NCI-H748 (cell line): ENCODE measurements around the gene FOXD3.
"Not testable (repeated sequence)": the region's sequence is repeated elsewhere in the genome, so short reads cannot be mapped to it uniquely, and the experiment has no call there.

ENCODE experiments used
- DNase-seq: peaks from one replicate; lab custom pipeline; 2025; ENCODE audit not compliant: unreplicated experiment; lab: John Stamatoyannopoulos, UW

The FOXD3 gene

DNA sequence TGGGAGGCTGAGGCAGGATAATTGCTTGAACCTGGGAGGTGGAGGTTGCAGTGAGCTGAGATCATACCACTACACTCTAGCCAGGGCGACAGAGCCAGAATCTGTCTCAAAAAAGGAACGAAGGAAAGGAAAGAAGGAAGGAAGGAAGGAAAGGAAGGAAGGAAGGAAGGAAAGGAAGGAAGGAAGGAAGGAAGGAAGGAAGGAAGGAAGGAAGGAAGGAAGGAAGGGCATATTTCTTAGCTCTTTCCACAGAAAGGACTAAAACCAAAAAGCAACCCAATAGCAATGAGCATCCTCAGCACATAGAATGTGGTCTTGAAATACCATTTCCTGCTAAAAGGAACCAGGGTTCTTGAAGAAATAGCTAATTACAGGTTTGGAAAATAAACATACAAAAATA is 33.9 kb downstream of the FOXD3 start:
- DNase-seq, result not testable (repeated sequence)

DNA sequence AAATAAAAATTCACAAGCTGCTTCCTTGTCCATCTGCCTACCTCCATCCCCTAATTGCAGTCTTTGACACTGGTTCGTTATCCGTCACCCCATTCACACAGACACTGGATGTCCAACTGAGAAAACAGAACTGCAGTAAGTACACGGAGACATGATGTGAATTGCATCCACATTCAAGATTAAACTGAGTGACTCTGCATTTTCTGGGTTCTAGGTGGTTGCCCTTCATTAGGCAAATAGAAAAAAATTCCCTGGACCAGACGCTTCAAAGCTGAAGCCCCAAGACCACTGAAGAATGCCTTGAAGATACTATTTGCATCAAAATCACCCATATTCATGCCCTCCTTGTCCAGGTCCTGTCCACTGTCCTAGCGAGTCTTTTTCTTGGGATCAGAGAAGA is 37.2 kb downstream of the FOXD3 start:
- DNase-seq, result no peak

DNA sequence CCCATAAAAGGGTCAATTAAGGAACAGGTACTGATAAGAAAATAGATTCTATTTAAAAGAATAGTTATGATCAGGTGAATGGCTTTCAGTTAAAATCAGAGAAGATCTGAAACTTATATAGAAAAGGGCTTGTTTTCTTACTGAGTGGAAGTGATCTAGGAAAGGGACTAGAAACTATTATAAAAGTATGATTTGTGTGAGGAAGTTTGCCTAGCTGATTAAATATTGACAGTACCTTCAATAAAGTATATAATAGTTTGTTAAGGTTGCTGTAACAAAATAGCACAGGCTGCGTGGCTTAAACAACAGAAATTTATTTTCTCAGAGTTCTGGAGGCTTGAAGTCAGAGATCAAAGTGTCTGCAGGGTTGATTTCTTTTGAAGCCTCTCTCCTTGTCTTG is 39.7 kb downstream of the FOXD3 start:
- DNase-seq, result no peak

DNA sequence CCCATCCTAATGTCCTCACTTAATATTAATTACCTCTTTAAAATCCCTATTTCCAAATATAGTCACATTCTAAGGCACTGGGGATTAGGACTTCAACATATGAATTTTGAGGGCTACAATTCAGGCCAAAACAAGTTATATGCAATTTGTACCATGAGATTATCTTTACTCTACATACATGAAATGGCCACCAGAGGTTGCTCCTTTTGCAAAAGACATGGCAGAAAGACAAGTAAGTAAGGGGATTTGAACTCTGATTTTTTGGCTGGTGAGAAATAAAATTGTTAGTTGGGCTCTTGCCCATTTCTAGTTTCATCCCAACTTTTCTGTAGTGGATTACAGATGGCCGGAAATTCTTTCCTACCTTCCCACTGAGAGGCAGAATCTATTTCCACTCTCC is 40.2 kb downstream of the FOXD3 start:
- DNase-seq, result no peak

DNA sequence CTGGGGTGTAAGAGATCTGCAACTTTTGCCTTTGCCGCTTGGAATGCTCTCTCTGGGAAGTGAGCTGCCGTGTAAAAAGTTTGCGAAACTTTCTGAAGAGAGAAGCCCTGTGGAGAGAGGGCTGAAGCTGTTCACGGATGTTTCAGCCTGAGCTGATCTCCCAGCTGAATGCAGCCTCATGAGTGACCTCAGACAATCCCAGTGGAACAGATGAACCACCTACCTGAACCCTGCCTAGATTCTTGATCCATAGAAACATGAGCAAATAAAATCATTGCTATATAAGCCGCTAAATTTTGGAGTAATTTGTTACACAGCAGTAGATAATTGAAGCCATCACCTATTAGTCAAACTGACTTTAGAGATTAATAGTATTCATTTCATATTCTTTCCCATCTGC is 40.6 kb downstream of the FOXD3 start:
- DNase-seq, result no peak

DNA sequence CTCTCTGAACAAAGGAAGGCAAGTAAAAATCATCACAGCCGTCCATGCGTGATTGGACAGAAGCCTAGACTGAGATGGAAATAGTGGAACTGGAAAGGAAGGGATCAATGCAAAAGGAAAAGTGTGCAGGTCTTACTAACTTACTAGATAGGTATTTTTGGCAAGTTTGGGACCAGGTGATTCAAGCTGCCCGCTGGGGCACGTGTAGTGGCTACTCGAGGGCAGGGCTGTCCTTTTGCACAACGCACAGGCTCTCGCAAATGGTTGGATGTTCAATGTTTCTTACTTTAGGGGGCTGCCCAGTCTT is 44.5 kb downstream of the FOXD3 start:
- DNase-seq, result no peak

DNA sequence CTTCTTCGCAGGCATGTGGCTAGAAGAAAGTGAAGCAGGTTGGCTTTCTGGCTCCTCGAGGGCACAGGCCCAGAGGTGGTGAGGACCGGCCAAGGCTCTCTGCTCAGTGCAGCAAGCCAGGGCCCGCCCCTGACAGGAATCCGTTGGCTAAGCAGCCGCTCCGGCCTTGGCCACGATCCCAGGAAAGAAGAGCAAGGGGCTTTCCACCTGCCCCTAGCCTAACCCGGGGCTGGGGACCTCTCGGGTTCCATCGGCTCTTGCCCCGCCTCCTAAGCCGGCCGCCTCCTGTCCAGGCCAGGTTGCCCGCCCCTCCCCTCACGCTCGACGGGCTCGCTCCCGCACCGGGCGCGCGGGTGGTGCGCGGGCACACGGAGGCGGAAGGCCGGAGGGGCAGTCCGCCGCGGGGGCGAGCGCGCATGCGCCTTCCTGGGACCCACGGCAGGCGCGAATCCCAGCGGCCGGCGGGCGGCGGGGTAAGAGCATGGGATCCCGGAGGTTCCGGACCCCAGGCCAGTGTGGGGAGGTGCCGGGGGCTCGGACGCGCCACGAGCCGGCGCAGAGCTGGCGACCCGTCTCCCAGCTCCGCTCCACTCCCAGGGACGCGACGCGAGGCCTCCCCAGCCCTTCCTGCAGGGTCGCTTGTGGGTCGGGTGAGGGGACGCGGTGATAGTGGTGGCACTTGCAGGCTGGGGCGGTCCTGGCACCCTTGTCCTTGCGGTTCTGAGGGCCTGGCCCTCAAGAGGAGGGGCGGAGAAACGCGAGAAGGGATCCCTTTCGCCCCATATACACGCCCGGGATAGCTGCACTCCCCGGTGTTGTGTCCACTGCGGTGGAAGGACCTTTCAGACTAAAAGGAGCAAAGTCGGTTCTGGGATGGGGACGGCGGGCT is 45.1 kb downstream of the FOXD3 start, which contains the start of gene ALG6:
Gene ALG6 (plus strand): TSS at position 413 of the 889 bp plus-strand sequence. CDS start 3,351 bp downstream, outside the sequence.
- DNase-seq, result peak; percentile 96

DNA sequence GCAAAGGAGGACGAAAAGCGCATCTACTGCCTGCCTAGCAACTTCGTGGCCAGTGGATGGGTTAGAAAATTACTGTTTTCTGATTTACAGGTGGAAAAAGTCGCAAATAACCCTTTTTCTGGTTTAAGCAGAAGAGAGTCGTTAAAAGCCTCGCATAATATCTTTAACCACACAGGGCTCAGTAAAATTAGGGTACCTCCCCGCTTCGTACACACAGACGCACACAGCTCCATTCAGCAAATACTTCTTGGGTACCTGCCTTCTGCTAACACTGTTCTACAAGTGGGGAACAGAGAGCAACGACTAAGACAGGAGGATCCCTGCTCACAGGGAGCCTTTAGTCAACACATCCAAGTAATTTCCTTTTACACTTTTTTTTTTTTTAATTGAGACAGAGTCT is 45.8 kb downstream of the FOXD3 start:
- peak; percentile 31 for DNase-seq
